ELR (cell line): ENCODE results near the gene MRGPRD.
A peak's percentile ranks its signal among the peaks of the same experiment; 100 is the strongest.

Source experiments
- DNase-seq: peaks from one replicate; pipeline ENCODE4 v3.0.0-alpha.2; 2015; ENCODE audit warnings: low read depth

Gene MRGPRD

DNA sequence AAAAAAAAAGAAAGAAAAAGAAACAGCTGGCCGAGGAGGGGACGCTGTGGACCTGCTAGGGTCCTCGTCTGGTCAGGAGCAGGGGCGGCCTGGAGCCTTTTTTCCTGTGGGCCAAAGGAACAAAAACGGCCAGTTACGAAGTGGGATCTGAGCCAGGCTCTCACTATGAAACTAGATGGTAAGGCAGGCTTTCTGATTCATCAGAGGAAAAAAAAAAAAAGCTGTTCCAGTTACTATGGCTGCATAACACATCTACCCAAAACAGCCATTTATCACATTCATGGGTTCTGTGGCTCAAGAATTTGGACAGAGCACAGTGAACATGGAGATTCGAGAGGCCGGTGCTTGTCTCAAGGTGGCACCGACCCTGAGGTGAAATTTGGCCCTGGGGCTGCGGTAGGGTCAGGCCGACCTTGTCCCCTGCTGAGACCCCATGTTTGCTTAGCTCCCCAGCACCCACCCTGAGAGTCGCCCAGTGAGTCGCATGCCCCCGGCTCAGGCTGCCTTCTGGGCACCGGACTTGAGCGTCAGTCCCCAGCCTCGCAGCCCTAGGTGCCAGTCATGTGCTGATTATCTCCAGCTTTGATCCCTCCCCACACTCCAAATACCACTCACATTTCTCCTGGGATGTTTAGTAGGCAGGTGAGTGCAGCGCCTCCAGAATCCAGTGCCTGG is 34.2 kb downstream of the MRGPRD start:
- DNase-seq = peak; percentile 62

DNA sequence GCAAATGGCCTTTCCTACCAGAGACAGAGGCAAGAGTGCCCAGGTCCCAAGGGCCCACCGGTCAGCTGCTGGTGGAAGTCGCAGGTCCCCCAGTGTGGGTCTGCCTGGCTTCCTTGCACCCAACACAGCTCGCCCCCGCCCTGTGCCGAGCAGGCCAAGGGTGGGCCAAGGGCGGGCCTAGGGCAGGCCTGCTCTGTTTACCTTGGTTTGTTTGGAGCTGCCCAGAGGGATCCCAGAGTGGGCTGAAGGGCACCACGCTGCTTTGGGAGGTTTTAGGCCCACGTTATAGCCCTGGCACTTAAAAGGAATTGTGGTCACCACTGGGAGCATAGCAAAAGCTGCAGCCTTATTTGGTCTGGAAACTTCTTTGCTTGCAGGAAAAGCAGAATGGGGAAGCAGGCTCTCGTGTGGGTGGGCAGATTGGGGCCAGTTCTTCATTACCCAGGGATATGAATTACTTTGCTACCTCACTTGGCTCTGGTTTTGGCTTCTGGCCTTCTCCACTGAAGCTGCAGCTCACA is 38.0 kb downstream of the MRGPRD start:
- DNase-seq = no peak

DNA sequence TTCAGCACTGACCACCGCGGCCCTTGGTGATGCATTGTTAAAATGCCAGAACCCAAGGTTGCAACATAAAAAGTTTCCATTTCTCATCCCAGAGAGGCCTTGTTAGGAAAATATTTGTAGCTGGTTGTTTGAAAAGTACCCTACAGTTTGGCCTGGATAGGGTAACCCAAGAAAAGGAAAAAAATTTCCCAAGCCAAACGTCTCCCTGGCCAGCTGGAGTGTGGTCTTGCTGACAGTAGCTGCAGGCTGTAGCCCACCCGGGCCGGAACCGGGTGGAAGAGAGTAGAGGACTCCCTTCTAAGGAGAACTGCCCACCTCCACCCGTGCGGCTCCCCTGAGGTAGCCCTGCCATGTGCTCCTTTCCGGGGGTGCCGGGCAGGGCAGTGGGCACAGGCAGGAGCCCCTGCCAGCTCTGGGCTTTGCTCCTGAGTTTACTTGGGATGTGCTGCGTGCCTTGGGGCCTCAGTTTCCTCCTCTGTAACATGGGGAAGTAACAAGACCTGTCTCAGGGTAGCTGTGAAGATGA is 38.6 kb downstream of the MRGPRD start:
- no peak for DNase-seq

DNA sequence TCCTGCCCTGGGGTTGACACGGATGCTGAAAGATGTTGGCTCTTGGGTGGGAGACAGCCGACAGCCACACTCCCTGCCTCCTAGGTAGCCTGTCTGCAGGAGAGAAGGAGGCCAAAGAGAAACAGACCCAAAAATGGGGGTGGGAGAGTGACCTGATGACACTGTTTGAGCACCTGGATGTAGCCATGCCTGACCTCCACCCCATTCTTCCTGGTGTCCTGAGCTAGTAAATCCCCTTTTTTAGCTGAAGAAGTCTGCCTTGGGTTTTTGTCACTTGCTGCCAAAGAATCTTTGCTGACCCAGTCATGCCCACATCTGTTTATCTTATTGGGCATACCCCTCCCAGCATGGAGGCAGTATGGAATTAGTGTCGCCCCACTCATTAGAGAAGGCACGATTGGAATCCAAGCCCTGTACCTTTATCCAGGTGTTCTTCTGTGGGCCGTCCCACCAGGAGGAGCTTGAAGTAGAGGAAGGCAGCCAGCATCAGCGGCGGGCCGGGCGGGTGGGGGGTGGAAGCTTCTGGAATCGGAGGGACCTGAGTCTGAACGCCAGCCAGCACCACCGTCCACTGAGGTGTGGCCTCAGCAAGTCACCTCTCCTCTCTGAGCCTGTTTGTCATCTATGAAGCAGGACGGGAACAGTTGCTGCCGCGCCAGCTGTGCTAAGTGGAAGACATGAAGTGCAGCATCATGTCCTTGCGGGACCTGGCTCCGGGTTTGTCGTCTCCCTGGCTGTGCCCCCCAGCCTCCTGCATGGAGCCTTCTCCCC is 39.3 kb downstream of the MRGPRD start:
- DNase-seq = no peak

DNA sequence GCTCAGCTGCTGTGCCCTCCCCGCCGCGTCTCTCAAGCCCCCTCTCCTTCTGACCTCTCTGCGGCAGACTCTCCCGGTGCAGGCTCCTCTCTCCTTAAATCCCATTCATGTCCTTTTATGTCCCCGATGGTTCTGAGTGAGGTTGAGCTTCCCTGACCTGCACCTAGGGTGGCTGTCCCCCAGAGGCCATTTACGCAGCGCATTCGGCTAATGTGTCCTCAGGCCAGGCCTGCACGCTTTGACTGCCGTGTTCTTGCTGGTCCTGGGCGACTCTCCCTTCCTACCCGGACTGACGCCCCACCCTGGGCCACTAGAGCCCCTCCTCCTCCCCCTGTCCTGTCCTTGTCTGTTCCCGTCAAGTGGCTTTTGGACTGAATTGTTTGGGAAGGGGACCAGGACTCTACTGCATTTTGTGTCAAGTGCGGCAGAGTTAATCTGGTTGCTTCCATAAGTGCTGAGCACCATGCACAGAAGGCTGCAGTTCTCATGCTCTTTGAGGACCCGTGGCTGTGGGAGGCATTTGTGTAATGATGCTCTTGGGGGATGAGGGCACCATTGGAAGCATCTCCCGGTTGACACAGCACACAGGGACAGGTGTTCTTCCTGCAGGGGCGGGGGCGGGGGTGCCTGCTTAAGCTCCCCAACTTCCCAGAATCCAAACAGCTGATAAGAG is 40.0 kb downstream of the MRGPRD start:
- DNase-seq = no peak

DNA sequence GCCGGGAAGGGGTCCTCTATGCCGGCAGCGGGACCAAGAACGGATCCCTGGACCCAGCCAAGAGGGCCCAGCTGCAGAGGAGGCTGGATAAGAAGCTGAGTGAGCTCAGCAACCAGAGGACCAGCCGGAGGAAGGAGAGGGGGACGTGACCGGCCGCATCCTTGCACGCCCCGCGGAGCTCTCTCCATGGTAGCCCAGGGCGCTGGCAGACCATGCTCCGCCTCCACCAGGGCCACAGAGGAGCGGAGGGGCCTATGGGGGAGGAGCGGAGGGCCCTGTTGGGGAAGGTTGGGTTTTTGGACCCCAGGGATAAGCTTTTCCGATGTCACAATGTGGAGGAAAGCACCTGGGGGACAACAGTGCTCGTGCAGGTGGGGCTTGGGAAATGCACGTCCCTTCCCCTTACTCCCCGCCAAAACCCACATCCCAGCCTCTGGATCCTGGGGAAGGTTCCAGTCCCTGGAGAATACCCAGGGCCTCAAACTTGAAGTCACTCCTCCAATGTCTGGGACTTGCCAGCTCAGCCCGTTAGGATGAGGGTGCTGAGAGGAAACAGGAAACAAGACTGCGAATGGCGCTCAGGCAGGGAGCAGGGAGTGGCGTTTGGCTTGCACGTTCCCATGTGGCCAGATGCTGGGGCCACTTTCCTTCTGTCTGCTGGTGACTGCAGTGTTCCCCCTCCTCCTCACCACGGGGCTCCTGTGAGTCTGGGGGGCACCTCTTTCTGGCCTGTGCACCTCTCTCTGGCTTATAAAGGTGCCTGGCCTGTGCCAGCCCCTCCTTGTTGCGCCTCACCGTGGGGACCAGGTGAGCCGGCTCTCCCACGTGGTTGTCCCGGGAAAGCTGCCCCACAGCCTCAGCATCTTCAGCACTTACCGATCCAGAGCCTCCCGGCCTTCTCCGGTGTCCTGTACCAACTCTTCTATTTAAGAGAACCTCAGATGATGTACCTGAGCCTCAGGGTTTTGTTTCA is 40.9 kb downstream of the MRGPRD start:
- no peak for DNase-seq

DNA sequence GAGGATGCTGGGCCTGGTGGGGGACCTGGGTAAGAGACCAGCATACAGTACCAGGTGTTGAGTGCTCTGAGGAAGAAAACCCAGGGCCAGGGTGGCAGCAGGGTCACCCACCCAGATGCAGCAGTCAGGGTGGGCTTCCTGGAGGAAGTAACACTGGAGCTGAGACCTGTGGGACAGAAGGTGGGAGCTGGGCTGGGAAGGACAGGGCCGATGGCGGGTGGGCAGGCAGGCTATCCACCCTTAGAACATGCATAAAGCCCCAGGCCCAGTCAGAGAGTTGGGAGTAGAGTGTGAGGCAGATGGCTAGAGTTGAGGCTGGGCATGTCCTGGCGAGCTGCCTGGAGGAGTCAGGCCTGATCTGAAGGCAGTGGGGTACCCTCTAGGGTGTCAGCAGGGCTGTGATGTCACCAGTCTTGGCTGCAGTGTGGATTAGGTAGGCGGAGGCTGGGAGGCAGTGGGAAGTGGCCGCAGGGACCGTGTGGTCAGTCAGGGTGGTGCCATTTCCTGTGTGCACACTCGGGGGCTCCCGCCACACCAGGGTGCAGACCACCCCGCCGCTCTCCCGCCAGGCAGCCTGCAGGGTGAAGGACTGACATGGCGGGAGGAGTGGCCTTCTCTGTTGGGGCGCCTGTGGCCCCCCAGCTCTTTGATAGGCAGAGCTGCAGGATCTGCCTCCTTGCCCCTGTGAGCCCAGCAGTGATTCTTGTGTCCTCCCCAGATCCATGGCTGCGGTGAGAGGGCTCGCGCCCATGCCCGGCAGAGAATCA is 41.8 kb downstream of the MRGPRD start:
- no peak for DNase-seq

DNA sequence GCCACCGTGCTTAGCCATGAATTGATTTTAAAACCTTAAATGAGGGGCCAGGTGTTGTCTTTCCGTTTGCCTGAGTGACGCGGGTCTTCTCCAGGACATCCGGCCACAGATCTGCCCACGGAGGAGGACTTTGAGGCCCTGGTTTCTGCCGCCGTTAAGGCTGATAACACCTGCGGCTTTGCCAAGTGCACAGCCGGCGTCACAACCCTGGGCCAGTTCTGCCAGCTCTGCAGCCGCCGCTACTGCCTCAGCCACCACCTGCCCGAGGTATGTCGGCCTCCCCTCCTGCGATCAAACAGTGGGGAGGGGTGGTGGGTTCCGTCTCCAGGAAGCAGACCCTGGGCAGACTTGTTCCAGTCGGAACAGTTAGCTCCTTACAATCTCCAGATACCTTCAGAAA is 42.7 kb downstream of the MRGPRD start:
- no peak for DNase-seq

DNA sequence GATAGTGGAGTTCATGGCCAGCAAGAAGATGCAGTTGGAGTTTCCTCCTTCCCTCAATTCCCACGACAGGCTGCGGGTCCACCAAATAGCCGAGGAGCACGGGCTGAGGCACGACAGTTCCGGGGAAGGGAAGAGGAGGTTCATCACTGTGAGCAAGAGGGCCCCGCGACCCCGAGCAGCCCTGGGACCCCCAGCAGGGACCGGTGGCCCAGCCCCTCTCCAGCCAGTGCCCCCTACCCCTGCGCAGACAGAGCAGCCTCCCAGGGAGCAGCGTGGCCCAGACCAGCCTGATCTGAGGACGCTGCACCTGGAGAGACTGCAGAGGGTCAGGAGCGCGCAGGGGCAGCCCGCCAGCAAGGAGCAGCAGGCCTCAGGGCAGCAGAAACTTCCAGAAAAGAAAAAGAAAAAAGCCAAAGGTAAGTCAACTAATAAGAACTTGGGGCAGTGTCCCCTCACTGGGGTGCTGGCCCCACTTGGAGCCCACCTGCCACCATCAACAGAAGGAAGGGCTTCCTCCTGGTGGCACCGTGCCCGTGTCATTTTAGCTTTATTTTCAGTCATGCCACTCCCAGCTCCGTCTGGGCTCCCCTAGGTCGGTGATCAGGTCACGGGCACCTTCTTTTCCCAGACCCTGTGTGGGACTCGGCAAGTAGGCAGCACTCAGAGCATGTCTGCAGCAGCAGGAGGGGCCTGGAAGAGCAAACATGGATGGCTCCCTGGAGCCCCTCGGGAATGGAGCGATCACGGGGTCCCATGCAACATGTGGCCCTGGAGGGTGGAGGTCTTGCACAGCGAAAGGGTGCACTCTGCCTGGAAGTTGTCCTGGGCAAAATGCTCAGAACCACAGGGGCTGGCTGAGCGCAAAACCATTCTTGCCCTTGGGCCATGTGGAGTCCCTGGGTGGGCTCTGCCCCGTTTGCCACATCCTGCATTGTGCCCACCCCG is 43.8 kb downstream of the MRGPRD start:
- no peak for DNase-seq

DNA sequence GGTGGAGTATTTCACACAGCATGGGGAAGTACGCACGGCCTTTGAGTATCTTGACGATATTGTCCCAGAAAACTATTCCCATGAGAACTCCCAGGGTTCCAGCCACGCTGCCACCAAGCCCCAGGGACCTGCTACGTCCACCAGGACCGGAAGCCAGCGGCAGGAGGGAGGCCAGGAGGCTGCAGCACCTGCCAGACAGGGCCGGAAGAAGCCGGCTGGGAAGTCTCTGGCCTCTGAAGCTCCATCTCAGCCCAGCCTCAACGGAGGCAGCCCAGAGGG is 44.5 kb downstream of the MRGPRD start:
- DNase-seq = no peak

DNA sequence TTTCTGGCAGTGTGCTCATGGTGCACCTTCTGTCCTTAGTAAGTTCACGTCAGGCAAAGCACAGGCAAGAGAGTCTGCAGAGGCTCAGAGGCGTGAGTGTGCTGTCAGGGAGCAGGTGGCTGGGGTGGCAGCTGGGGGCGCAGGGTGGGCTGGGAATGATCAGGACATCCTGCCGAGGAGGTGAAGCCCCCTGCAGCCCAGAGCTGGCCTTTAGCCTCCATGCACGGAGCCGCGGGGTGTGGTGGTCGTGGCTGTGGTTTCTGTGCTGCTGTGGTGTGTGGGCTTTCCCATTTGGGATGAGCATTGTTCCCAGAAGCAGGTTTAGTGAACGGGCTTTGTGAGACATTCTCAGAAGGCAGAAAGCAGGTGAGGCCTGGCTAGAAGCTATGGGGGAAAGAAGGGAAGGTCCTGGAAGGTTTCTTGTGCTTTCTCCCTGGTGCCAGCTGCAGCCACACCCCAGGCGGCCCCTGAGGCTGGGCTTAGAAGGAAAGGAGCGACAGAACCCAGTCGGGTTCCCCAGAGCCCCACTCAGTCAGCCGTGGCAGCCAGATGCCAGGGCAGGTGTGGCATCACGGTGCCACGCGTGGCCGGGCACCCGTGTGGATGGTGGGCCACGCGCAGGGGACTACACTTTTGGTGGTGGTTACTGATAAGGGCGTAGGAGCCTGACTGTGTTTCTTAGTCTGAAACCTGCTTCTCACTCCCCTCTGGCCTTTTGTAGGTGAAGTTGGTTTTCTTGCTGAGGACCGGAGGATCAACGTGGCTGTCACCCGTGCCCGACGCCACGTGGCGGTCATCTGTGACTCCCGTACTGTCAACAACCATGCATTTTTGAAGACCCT is 45.0 kb downstream of the MRGPRD start:
- no peak for DNase-seq

DNA sequence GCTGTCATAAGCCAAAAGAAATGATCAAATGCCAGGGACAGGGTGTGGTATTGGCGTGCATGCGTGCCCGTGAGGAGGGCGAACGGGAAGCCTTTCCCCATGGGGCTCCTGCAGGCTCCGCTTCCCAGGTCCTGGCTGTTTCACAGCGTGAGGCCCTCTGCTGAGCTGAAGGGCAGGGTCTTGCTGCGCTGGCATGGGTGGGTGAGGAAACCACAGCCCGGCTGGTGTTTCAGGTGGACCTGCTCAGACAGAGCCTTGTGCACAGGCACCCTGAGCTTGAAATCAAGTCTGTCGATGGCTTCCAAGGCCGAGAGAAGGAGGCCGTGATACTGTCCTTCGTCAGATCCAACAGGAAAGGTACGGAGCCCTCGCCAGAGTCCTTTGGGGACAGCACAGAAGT is 45.7 kb downstream of the MRGPRD start:
- no peak for DNase-seq

DNA sequence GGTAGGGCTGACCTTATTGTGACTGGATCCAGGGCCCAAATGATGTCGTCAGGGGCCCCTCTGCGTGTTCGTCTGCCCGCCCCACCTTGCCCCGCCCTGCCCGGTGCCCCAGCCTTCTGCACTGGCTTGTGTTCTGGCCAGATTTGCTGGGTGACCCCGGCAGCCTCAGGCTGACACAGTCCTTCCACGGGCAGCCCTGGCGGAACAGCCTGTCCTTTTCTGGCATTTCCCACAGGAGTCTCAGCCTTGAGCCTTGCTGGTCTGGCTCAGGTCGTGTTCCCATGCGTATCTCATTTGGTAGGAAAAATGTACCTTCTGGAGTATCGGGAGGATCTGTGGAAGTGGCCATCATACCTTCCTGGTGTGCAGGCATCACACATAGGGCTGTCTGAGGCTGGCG is 46.1 kb downstream of the MRGPRD start:
- no peak for DNase-seq

DNA sequence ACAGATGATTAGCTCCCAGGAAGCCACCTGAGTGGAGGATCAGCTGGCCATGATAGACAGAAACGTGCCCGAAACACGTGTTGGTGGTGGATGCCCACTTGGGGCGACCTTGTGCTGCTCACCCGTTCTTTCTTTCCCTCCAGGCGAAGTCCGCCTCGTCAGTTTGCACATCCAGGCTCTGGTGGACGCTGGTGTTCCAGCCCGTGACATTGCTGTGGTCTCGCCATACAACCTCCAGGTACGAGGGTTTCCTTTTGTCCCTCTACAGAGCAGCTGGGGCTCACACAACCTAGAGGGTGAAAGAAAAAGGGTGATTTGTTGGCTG is 46.5 kb downstream of the MRGPRD start:
- no peak for DNase-seq

DNA sequence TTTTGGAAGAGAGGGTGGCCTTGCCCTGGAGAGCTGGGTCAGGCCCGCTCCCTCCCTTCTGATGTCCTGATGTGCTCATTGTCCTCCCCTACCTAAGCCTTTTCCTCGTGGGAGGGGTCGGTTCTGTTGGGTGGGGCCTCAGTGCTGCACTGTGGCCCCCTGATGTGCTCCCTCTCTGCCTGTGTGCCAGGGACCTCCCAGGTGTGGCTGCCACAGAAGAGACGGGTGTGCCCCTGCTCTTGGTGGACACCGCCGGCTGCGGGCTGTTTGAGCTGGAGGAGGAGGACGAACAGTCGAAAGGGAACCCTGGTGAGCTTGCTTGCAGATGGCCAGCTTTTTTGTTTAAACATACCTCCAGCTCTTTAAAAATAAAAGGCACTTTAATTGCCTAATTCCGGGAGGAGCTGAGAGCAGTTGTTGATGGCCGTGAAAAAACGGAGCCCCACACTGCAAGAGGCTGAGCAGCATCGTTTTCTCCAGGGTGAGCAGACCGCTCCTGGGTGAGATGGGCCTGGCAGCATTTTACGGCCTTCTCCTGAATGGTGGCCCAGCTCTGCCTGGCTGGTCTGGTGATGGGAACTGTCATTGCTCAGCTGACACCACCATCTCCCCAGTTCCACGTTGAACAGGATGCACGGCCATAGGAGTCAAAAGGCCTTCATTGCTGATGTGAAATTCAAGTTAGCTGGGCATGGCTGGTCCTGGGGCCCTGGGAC is 47.0 kb downstream of the MRGPRD start:
- no peak for DNase-seq

DNA sequence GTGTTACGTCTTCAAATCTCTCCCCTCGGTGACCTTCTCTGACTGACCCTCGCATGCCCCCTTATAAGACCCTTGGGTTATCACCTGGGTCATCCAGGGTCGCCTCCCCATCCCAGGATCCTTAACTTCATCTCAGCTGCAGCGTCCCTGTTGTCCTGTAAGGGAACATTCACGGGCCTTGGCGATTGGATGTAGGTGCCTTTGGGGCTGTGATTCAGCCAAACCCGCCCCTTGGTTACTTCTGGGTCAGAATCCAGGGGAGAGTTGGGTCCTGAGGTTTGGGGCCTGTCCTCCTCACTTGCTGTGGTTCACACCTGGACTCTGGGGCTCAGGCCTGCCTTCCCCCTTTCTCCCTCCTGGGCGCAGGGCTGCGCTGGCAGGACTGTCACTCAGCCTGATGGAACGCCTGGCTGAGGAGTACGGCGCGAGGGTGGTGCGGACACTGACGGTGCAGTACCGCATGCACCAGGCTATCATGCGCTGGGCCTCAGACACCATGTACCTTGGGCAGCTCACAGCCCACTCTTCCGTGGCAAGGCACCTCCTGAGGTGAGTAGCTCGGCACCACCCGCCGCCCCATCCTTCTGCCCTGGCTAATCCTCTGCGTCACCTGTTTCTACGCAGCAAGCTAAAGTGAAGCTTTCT is 47.7 kb downstream of the MRGPRD start:
- no peak for DNase-seq

DNA sequence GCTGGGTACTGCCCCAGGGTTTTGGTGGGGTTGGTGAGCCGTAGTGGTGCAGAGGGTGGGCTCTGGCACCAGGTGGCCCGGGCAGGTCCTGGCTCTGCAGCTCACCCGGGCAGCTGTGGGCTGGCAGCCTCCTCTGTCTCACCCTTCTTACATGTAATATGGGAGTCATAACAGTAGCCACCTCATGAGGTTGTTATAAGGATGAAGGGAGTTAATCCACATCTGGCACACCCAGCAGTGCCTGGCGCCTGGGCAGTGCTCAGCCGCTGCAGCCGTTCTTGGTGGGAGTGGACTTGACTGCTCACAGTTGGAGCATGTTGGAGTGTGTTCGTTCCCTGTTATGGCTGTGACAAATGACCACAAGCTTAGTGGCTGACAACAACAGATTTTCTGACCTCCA is 48.4 kb downstream of the MRGPRD start:
- DNase-seq = no peak

DNA sequence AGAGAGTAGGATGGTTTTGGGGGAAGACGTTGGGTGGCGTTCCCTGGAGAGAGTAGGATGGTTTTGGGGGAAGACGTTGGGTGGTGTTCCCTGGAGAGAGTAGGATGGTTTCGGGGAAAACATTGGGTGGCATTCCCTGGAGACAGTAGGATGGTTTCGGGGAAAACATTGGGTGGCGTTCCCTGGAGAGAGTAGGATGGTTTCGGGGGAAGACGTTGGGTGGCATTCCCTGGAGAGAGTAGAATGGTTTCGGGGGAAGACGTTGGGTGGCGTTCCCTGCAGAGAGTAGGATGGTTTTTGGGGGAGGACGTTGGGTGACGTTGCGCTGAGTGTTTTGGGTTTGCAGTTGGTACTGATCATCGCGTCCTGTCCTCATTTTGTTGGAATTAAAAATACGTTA is 48.9 kb downstream of the MRGPRD start:
- no peak for DNase-seq
